Measurements from ENCODE around the gene LTN1.

LTN1 gene

GRCh38 chr21:28922368-28922767 lies 70.3 kb downstream of the LTN1 start:
- Mint-ChIP-seq H3K4me1 (no peaks in the 10 kb centered on the region), H3K4me3 (no peak overlapping the region), H3K27ac (no peak overlapping the region), H3K36me3 (peaks cover 32% of the 10 kb centered on the region), H3K9me3 (no peaks in the 10 kb centered on the region)
- ATAC-seq (no peak), DNase-seq (ENCODE audit: low spot score in 2 of 2) (no peak)

DNA sequence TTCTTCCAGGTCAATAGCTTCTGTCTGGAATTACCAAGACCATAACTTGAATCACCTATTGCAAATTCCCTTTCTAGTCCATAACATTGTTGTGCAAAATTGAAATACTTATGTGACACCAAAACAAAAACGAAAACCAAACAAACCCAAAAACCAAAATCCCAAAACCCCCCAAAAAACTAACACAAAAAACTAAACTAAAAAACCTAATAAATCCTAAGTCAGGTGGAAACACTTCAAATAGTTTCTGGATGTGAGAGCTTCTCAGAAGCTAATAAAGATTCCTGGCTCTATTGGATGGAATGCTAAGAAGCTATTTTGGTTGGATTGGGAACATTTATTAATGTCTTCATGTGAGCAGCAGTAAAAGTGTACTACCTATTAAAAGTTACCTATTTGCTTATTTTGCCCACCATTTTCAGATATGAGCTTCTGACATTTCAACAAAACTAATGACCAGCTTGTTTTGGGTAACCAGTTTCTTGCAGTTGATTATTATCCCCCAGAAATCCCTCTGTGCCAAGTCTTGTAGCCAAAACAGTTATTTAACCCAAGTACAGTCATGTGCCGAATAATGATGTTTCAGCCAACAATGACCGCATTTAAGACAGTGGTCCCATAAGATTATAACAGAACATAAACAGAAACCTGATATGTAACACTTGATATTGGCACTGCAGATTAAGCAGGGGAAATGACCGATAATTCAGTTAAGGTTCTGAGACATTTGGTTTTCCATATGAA lies 76.4 kb downstream of the LTN1 start:
- ATAC-seq = no peak

GRCh38 chr21:28913071-28913470 lies 79.6 kb downstream of the LTN1 start:
- Mint-ChIP-seq H3K27ac (no peak overlapping the region), H3K4me3 (no peak overlapping the region), H3K4me1 (no peaks in the 10 kb centered on the region), H3K9me3 (no peaks in the 10 kb centered on the region), H3K36me3 (no peaks in the 10 kb centered on the region)
- ATAC-seq (no peak), DNase-seq (ENCODE audit: low spot score in 2 of 2) (no peak)

More for the DNA sequence above, 76.4 kb downstream of the LTN1 start:
- H3K9me3 Mint-ChIP-seq = no peaks in the 10 kb centered on the region
- no peak overlapping the region for H3K4me3 Mint-ChIP-seq
- H3K36me3 Mint-ChIP-seq = no peaks in the 10 kb centered on the region
- no peak overlapping the region for H3K27ac Mint-ChIP-seq
- DNase-seq (ENCODE audit: low spot score in 2 of 2) = no peak
- no peaks in the 10 kb centered on the region for H3K4me1 Mint-ChIP-seq

- no peaks in the 10 kb centered on the region for H3K36me3 Mint-ChIP-seq
- no peaks in the 10 kb centered on the region for H3K4me1 Mint-ChIP-seq
- H3K4me3 Mint-ChIP-seq = no peak overlapping the region
- no peak overlapping the region for H3K27ac Mint-ChIP-seq
- no peak for DNase-seq (ENCODE audit: low spot score in 2 of 2)
- no peaks in the 10 kb centered on the region for H3K9me3 Mint-ChIP-seq
- no peak for ATAC-seq
These were observed 82.3 kb downstream of the LTN1 start for GRCh38 chr21:28910280-28910887.

DNA sequence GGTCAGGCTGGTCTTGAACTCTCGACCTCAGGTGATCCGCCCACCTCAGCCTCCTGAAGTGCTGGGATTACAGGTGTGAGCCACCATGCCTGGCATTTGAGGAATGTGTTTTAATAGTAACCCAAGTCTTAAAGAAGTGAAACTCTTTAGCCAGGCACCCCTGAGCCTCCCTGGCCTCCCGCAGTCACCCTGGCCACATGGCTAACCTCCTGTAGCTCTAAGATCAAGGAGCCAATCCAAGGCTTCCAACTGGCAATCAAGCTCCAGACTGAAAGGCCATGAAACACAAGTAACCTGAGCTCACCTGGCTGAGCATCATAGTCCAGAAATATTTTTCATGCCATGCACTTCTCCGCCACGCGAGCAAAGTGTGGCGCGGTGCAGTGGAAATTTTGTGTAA lies 84.3 kb downstream of the LTN1 start:
- Mint-ChIP-seq H3K4me3 (no peak overlapping the region), H3K27ac (no peak overlapping the region), H3K4me1 (no peaks in the 10 kb centered on the region), H3K36me3 (no peaks in the 10 kb centered on the region), H3K9me3 (no peaks in the 10 kb centered on the region)
- no peak for ATAC-seq
- DNase-seq (ENCODE audit: low spot score in 2 of 2) = no peak

DNA sequence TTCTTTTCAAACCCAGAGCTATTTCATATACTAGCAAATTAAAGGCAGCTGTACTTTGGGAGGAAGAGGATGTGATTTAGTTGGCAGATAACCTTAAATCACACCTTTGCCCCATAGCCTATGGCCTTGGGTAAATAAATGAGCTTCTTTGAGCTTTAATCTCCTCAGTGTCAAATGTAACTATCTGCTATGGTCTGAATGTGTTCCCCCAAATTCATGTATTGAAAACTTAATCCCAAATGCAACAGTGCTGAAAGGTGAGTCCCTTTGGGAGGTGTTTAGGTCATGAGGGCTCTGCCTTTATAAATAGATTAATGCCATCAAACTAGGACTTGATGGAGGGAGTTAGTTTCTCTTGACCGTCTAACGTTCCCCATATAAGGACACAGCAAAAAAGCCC lies 85.8 kb downstream of the LTN1 start:
- Mint-ChIP-seq H3K4me1 (no peaks in the 10 kb centered on the region), H3K36me3 (no peaks in the 10 kb centered on the region), H3K9me3 (no peaks in the 10 kb centered on the region), H3K4me3 (no peak overlapping the region), H3K27ac (no peak overlapping the region)
- DNase-seq (ENCODE audit: low spot score in 2 of 2) = no peak
- ATAC-seq = no peak

- Mint-ChIP-seq H3K4me3 (no peak overlapping the region), H3K27ac (no peak overlapping the region), H3K4me1 (no peaks in the 10 kb centered on the region), H3K9me3 (no peaks in the 10 kb centered on the region), H3K36me3 (no peaks in the 10 kb centered on the region)
- DNase-seq (ENCODE audit: low spot score in 2 of 2) = no peak
- ATAC-seq = no peak
These were observed 86.4 kb downstream of the LTN1 start for GRCh38 chr21:28906236-28906635.

- ATAC-seq = no peak
- DNase-seq (ENCODE audit: low spot score in 2 of 2) = no peak
- Mint-ChIP-seq H3K27ac (no peak overlapping the region), H3K4me3 (no peak overlapping the region), H3K9me3 (no peaks in the 10 kb centered on the region), H3K4me1 (no peaks in the 10 kb centered on the region), H3K36me3 (no peaks in the 10 kb centered on the region)
These were observed 87.7 kb downstream of the LTN1 start for GRCh38 chr21:28904961-28905435.

- ATAC-seq (no peak), DNase-seq (ENCODE audit: low spot score in 2 of 2) (no peak)
- no peak overlapping the region for H3K27ac Mint-ChIP-seq
- no peaks in the 10 kb centered on the region for H3K4me1 Mint-ChIP-seq
- no peak overlapping the region for H3K4me3 Mint-ChIP-seq
- no peaks in the 10 kb centered on the region for H3K36me3 Mint-ChIP-seq
- no peaks in the 10 kb centered on the region for H3K9me3 Mint-ChIP-seq
These were observed 89.2 kb downstream of the LTN1 start for GRCh38 chr21:28903448-28903847.

- H3K36me3 Mint-ChIP-seq = no peaks in the 10 kb centered on the region
- H3K4me3 Mint-ChIP-seq = no peak overlapping the region
- DNase-seq (ENCODE audit: low spot score in 2 of 2) = no peak
- no peaks in the 10 kb centered on the region for H3K4me1 Mint-ChIP-seq
- H3K27ac Mint-ChIP-seq = no peak overlapping the region
- ATAC-seq = no peak
- H3K9me3 Mint-ChIP-seq = peaks cover 2% of the 10 kb centered on the region
These were observed 92.2 kb downstream of the LTN1 start for GRCh38 chr21:28900481-28900880.

DNA sequence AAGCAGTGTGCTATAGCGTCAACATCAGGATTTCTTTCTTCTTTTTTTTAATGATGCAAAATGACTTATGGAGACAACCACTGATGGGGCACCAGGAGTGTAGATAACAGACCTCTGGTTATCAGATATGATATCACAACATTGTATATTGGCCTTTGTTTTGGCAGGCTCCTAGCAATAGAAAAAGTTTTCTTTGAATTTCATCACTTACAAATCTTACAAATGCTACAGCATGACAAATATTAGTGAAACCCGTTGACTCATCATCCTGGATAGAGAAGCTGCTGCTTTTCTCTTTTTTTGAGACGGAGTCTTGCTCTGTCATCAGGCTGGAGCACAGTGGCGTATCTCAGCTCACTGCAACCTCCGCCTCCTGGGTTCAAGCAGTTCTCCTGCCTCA lies 92.9 kb downstream of the LTN1 start:
- Mint-ChIP-seq H3K27ac (no peak overlapping the region), H3K4me3 (no peak overlapping the region), H3K4me1 (no peaks in the 10 kb centered on the region), H3K9me3 (peaks cover 2% of the 10 kb centered on the region), H3K36me3 (no peaks in the 10 kb centered on the region)
- no peak for DNase-seq (ENCODE audit: low spot score in 2 of 2)
- ATAC-seq = peak; percentile 43

- no peak overlapping the region for H3K4me3 Mint-ChIP-seq
- DNase-seq (ENCODE audit: low spot score in 2 of 2) (no peak), ATAC-seq (no peak)
- no peaks in the 10 kb centered on the region for H3K4me1 Mint-ChIP-seq
- peaks cover 2% of the 10 kb centered on the region for H3K9me3 Mint-ChIP-seq
- H3K27ac Mint-ChIP-seq = no peak overlapping the region
- H3K36me3 Mint-ChIP-seq = no peaks in the 10 kb centered on the region
These were observed 93.5 kb downstream of the LTN1 start for GRCh38 chr21:28899220-28899619.

DNA sequence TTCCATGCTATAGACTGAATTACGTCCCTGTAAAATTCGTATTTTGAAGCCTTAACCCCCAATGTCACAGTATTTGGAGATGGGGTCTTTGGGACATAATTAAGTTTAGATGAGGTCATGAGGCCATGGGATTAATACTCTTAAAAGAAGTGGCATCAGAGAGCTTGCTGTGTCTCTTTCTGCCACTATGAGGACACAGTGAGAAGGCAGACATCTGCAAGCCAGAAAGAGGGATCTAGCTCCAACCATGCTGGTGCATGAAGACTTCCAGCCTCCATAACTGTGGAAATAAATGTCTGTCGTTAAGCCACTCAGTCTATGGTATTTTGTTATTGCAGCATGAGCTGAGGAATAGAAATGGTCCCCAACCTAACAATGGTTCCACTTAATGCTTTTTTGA lies 99.0 kb downstream of the LTN1 start:
- Mint-ChIP-seq H3K36me3 (no peaks in the 10 kb centered on the region), H3K4me3 (no peak overlapping the region), H3K4me1 (no peaks in the 10 kb centered on the region), H3K9me3 (peaks cover 2% of the 10 kb centered on the region), H3K27ac (no peak overlapping the region)
- ATAC-seq (no peak), DNase-seq (ENCODE audit: low spot score in 2 of 2) (no peak)

DNA sequence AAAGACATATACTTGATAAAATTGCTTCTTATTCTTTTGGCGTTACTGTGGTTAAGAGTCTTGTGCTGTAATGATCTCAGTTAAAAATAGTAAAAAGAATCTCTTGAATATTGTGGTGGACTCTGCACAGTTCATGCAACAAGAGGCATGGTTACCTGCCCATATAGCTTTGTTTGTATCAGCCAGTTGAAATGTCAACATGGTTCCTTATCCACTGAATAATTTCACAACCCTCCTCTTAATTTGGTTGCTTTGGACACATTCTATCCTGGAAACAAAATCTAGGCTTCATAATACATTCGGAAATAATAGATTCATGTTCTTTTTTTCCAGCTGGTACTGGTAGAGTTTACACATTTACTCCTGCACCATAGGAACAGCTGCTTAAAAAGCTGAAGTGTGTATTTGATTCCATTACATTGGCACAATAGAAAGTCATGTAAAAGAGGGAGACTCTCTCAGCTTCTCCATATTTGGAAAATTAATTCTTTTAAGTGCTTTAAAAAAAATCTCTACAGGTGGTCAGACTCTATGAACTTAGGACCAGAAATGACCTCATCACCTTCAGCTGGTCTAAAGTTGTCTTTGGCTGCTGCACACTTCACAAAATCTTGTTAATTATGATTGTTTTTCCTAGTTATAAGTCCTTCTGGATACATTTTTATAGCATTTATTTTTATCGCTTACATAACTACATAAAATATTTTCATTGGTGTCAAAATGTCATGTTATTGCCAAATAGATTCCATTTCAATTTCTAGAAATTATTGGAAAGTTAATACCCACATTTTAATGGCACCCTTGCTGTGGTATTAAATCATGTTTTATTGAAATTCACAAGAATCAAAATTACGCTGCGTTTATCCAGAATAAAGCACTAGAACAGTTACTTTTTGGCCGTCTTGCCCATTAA lies 100.2 kb downstream of the LTN1 start:
- H3K4me1 Mint-ChIP-seq = no peaks in the 10 kb centered on the region
- H3K27ac Mint-ChIP-seq = no peak overlapping the region
- ATAC-seq (no peak), DNase-seq (ENCODE audit: low spot score in 2 of 2) (no peak)
- no peaks in the 10 kb centered on the region for H3K36me3 Mint-ChIP-seq
- H3K9me3 Mint-ChIP-seq = peaks cover 2% of the 10 kb centered on the region
- no peak overlapping the region for H3K4me3 Mint-ChIP-seq

DNA sequence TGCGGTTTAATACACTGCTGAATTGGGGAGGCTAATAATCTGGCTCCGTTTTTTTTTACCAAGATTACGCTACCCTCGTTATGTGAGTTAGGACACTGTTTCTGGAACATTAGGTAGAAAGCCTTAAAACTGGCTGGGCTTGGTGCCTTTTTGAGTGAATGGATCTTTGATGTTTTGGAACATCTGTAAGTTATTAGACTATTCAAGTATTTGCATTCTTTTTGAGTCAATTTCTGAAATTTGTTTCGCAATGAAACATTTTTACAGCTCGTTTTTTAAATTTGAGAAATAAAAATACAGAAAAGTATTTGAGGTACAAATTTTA lies 106.9 kb downstream of the LTN1 start:
- H3K27ac Mint-ChIP-seq = peak overlapping the region; percentile 99
- no peaks in the 10 kb centered on the region for H3K9me3 Mint-ChIP-seq
- H3K4me3 Mint-ChIP-seq = peak overlapping the region; percentile 85
- ATAC-seq (no peak), DNase-seq (ENCODE audit: low spot score in 2 of 2) (no peak)
- H3K36me3 Mint-ChIP-seq = peaks cover 35% of the 10 kb centered on the region
- peaks cover 16% of the 10 kb centered on the region for H3K4me1 Mint-ChIP-seq

All from stimulated activated effector memory CD8-positive, alpha-beta T cell treated with anti-CD3 and anti-CD28 coated beads, Interleukin-12 subunit alpha, Interleukin-12 subunit beta, amount 100 ng/mL, for 72 hours (primary cell).